Mucosa of descending colon (tissue), 3 donors: ENCODE results near the gene SH3PXD2A. TPM values are rescaled to one million over a fixed set of nuclear protein-coding genes. Genes with fewer than 3 reads are reported as not detected.

Experiments
- ATAC-seq: fragments of 200-7000 bp; cut with Tn5 transposase; one replicate; pipeline ENCODE4 v1.9.1; 2020; ENCODE audit warnings: mild to moderate bottlenecking, moderate library complexity
- DNase-seq, 3 donors: peaks; one replicate each; pipeline ENCODE4 v3.0.0-alpha.2; 2020
- H3K36me3 ChIP-seq: fragments of 200-600 bp; one replicate; pipeline ENCODE4 v1.8.0; 2021; ENCODE audit warnings: low read depth, mild to moderate bottlenecking
- H3K4me1 ChIP-seq: fragments of 200-600 bp; one replicate; pipeline ENCODE4 v1.8.0; 2021; ENCODE audit warnings: low read depth, mild to moderate bottlenecking
- H3K4me3 ChIP-seq: fragments of 200-600 bp; one replicate; pipeline ENCODE4 v1.8.0; 2021; ENCODE audit warnings: mild to moderate bottlenecking
- H3K9me3 ChIP-seq: fragments of 200-600 bp; one replicate; pipeline ENCODE4 v1.8.0; 2021; ENCODE audit warnings: mild to moderate bottlenecking
- intact Hi-C, 2 donors: fragments of 100-400 bp; cut with DNase I in 1 of 2; cut with micrococcal nuclease in 1 of 2; formaldehyde crosslinking; loops; one replicate each; pipeline versions ENCODE4 v1.11.0 to v1.11.1; 2022; cut with DNase I, micrococcal nuclease
- total RNA-seq, 3 donors: library from RNA; stranded (reverse); fragmentation: NEBNext Ultra II Directional in 2 of 3; extraction: Animal tissue kit (Norgen Biotek cat#: 25700) in 2 of 3; gene quantifications; one replicate each; pipeline versions ENCODE4 v1.2.1 to v1.2.4, GENCODE V29; 2021 to 2023
- TF ChIP-seq, protein P1 (sequence below): fragments of 200-600 bp; IDR thresholded peaks from one replicate; pipeline ENCODE4 v1.8.0; 2022; ENCODE audit warnings: antibody characterized with exemption, mild to moderate bottlenecking
- donor health status: DM: no; HTN: no; CAD: no; lungs with moderate emphysema.
- donor health status: DM: no; HTN: no; CAD: no.
- donor health status: DM: no; HTN: yes; CAD: no.

The SH3PXD2A gene
- total RNA-seq, 3 donors from 2014 or later, result 46.1 to 91.4 (median 60.6) TPM

DNA sequence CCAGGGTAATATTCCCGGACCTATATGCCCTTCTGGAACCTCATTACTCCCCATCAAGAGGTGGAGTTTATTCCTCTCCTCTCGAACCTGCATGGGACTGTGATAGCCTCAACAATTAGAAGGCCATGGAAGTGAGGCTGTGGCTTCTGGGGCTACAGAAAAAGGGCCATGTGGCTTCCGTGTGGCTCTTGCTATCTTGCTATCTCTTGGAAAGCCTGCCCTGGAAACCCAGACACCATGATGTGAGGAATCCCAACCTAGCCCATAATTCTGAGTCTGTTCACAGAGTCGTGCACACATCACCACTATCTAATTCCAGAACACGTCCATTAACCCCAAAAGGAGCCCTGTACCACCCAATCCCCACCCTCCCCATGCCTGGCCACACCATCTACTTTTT, 20.8 kb upstream of the SH3PXD2A start:
- ATAC-seq (no peak), DNase-seq (no peak)
- H3K4me1 ChIP-seq, result no peaks in the 10 kb centered on the region
- H3K9me3 ChIP-seq, result no peaks in the 10 kb centered on the region
- peaks cover 5% of the 10 kb centered on the region for H3K36me3 ChIP-seq
- H3K4me3 ChIP-seq, result no peak overlapping the region
- TF ChIP-seq, protein P1, sequence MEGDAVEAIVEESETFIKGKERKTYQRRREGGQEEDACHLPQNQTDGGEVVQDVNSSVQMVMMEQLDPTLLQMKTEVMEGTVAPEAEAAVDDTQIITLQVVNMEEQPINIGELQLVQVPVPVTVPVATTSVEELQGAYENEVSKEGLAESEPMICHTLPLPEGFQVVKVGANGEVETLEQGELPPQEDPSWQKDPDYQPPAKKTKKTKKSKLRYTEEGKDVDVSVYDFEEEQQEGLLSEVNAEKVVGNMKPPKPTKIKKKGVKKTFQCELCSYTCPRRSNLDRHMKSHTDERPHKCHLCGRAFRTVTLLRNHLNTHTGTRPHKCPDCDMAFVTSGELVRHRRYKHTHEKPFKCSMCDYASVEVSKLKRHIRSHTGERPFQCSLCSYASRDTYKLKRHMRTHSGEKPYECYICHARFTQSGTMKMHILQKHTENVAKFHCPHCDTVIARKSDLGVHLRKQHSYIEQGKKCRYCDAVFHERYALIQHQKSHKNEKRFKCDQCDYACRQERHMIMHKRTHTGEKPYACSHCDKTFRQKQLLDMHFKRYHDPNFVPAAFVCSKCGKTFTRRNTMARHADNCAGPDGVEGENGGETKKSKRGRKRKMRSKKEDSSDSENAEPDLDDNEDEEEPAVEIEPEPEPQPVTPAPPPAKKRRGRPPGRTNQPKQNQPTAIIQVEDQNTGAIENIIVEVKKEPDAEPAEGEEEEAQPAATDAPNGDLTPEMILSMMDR, result no peak
- intact Hi-C loops, result no loop called here

DNA sequence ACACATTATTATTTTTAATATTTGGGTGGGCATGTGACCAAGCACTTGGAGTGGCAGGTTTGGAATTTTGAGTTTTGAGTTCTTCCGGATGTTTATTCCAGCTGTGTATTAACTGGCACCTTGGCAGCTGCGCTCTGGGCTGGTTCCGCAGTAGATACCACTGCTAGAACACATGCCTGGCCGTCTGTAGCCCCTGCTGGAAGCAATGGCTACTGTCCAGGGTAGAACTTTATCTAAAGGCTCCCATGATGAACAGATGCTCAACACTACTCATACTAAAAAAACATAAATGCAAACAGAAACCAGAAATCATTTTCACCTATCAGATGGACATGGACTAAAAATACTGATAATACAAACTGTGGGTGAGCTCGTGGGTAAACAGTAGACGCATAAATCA, 19.4 kb upstream of the SH3PXD2A start:
- Histone ChIP-seq H3K36me3 (peaks cover 5% of the 10 kb centered on the region), H3K4me1 (no peaks in the 10 kb centered on the region), H3K9me3 (no peaks in the 10 kb centered on the region), H3K4me3 (no peak overlapping the region)
- DNase-seq, result no peak
- TF ChIP-seq, protein P1, result no peak
- no peak for ATAC-seq
- intact Hi-C loops, result no loop called here

DNA sequence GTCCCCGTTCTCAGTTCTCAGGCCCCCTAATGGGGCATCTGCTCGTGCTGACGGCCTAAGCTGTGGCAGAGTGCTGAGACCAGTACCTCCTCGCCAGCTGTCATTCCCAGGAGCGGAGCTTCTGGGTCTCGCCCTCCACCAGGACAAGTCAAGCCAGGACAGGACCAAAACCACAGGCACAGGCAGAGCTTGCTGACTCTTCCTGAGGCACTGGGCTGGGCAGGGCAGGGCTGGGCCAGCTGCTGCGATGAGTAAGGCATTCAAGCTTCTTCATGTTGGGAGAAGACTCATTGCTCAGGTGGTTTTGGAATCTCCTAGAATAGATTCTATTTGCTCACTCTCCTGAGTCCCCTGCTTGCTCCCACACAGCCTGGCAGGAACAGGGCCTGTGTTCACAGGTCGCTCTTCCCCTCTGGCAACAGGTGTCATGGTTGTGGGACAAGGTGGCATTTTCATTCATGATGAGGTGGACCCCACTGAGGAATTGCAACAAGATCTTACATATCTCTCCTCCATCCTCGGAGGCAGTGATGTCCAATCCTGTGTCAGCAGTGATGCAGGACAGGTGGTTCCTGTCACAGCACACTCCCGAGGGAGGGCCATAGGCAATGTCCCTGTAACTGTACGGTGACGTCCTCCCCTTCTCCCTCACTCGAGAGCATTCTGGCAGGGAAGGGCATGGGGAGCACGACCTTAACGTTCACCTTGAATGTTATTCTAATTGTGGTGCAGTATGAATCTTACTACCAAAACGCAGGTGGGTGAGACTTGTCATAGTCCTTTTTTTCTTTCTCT, 17.0 kb upstream of the SH3PXD2A start:
- TF ChIP-seq, protein P1, result no peak
- DNase-seq (no peak), ATAC-seq (no peak)
- intact Hi-C loops, result no loop called here
- H3K4me1 ChIP-seq, result no peaks in the 10 kb centered on the region
- H3K36me3 ChIP-seq, result peaks cover 4% of the 10 kb centered on the region
- no peaks in the 10 kb centered on the region for H3K9me3 ChIP-seq
- H3K4me3 ChIP-seq, result no peak overlapping the region

- no peak overlapping the region for H3K4me3 ChIP-seq
- DNase-seq (no peak), ATAC-seq (no peak)
- intact Hi-C loops, result no loop called here
- H3K36me3 ChIP-seq, result no peaks in the 10 kb centered on the region
- no peaks in the 10 kb centered on the region for H3K4me1 ChIP-seq
- TF ChIP-seq, protein P1, result no peak
- no peaks in the 10 kb centered on the region for H3K9me3 ChIP-seq
Observed at GRCh38 chr10:103871006-103871405, 15.6 kb upstream of the SH3PXD2A start.

DNA sequence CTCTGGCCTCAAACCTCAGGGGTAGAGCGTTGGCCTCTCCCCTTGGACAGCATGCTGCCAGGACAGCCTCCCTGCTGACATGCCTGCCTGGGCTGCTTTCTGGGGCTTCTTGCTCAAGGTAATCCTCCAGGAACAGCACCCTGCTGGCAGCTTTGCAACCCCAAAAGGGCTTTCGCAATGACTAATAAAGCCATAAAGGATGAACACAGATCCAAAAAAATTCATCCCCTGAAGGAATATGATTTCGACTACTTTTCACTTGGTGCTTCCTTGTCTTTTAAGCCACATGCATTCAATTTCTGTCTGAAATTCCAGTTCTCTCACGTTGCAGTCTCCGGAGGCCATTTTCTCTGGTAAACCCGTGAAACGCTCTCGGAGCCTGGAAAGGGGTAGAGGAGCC, 15.1 kb upstream of the SH3PXD2A start:
- no peak for ATAC-seq
- Histone ChIP-seq H3K4me1 (no peaks in the 10 kb centered on the region), H3K36me3 (no peaks in the 10 kb centered on the region), H3K4me3 (no peak overlapping the region), H3K9me3 (no peaks in the 10 kb centered on the region)
- DNase-seq, result no peak
- intact Hi-C loops, result no loop called here
- TF ChIP-seq, protein P1, result no peak

- H3K36me3 ChIP-seq, result no peaks in the 10 kb centered on the region
- peaks cover 8% of the 10 kb centered on the region for H3K9me3 ChIP-seq
- ATAC-seq (no peak), DNase-seq (no peak)
- TF ChIP-seq, protein P1, result no peak
- H3K4me1 ChIP-seq, result no peaks in the 10 kb centered on the region
- no peak overlapping the region for H3K4me3 ChIP-seq
- intact Hi-C loops, result no loop called here
Observed at GRCh38 chr10:103869336-103869735, 14.0 kb upstream of the SH3PXD2A start.
